GM12865 (cell line): ENCODE measurements around the gene LGR6.

ENCODE experiments used
- DNase-seq: peaks from one replicate; pipeline ENCODE4 v3.0.0; 2010; ENCODE audit warnings: low read depth
- H3K4me3 ChIP-seq: 2 replicates; pipeline ENCODE4 v1.5.1; 2011; ENCODE audit warnings: mild to moderate bottlenecking, low read depth, low read length, control low read depth
- TF ChIP-seq, protein P1 (sequence below): IDR thresholded peaks from 2 replicates; pipeline ENCODE4 v1.5.1; 2011; ENCODE audit warnings: low read length, control low read depth, low read depth, inconsistent platforms; ENCODE audit not compliant: insufficient read depth; ENCODE audit errors: missing control alignments

LGR6 gene

DNA sequence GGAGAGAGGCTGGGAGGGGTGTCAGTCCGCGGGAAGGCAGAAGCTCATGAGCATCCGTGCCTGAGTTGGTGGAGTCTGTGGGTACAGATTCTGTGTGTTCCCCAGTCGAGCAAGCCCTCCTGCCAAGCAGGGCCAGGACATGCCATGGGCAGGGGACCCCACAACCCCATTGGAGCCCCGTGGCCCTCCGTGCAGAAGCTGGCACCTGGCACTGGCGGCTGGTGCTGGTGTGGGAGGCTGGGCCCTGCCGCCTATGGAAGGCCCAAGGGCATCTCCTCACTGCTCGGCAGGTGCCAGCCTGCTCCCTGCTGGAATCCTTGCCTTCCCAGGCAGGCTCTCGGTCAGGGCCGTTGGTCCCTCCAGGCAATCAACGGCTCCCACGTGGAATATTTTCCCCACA is 74.4 kb downstream of the LGR6 start:
- TF ChIP-seq, protein P1, sequence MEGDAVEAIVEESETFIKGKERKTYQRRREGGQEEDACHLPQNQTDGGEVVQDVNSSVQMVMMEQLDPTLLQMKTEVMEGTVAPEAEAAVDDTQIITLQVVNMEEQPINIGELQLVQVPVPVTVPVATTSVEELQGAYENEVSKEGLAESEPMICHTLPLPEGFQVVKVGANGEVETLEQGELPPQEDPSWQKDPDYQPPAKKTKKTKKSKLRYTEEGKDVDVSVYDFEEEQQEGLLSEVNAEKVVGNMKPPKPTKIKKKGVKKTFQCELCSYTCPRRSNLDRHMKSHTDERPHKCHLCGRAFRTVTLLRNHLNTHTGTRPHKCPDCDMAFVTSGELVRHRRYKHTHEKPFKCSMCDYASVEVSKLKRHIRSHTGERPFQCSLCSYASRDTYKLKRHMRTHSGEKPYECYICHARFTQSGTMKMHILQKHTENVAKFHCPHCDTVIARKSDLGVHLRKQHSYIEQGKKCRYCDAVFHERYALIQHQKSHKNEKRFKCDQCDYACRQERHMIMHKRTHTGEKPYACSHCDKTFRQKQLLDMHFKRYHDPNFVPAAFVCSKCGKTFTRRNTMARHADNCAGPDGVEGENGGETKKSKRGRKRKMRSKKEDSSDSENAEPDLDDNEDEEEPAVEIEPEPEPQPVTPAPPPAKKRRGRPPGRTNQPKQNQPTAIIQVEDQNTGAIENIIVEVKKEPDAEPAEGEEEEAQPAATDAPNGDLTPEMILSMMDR, result no peak
- H3K4me3 ChIP-seq, result no peak overlapping the region
- DNase-seq, result no peak

DNA sequence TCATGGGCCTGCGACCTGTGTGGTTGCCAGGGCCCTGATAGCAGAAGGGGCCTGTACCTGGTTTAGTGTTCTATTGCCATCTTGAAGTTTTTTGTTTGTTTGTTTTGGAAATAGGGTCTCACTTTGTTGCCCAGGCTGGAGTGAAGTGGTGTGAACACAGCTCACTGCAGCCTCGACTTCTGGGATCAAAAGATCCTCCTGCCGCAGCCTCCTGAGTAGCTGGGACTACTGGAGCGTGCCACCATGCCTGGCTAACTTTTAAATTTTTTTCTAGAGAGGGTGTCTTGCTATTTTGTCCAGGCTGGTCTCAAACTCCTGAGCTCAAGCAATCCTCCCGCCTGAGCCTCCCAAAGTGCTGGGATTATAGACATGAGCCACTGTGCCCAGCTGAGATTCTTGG is 75.2 kb downstream of the LGR6 start:
- TF ChIP-seq, protein P1, result no peak
- no peak for DNase-seq
- H3K4me3 ChIP-seq, result no peak overlapping the region

DNA sequence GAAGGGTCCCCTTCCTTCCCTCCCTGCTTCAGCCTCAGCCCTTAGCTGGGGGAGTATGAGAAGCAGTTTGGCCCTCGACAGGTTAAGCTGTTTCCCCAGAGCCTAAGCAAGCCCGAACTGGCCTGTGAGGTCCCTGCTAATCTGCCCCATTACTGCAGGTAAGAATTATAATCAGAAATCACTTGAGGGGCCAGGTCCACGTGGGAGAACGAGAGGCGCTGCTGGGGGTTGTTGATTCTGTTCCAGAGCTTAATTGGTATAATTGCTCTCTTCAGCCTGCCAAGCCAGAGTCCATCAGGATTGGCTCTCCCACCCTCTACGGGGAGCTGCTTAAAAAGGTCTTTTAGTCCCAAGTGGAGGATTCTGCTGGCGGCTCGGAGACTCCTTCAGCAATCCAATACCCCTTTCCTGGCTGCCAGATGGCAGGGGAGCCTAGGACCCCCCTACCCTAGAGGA is 77.3 kb downstream of the LGR6 start:
- DNase-seq, result no peak
- TF ChIP-seq, protein P1, result no peak

DNA sequence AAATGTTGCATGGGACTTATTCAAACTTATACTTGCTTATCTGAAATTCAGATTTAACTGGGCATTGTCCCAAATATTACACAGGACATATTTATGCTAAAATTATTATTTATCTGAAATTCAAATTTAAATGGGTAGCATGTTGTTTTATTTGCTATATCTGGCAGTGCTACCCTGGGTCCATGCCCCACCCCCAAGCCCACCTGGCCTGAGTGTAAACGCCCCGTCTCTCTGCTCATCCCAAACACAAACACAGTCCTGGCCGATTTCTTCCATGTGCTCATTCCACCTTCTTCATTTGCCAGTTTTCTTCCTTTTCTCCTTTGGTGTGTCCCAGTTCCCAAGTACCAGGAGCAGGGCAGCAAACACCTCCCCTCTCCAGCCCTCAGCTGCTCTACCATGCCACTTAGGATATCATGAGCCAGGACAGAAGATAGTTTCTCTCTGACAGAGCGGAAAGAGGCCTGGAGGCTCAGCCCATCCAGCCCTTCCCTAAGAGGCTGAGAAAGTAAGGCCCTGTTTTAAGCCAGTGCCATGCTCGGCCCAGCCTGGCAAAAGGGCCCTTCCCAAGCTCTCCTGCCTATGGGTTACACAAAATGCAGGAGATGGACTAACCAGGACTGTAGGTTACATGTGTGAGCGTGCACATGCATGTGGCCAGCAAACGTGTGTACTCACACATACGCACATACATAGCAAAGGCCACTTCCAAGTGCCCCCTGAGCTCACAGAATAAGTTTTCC is 78.7 kb downstream of the LGR6 start:
- TF ChIP-seq, protein P1, result no peak
- no peak for DNase-seq
- no peak overlapping the region for H3K4me3 ChIP-seq

More for the DNA sequence above, 77.3 kb downstream of the LGR6 start:
- no peak overlapping the region for H3K4me3 ChIP-seq

DNA sequence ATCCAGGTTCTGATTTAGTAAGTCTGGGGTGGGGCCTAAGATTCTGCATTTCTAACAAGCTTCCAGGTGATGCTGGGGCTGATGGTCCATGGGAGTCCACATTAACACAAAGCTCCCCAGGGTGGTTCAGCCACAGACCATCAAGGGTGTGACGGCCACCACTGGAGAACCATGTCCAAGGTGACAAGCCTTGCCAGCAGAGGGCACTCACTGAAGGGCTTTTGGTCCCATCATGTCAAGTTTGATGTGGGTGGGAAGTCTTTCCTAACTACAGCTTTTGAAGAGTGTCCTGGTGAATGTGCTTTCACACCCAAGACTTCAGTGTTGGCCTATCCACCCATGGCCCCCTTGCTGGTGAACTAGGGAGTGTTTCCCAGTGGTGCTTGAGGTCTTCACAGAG is 81.0 kb downstream of the LGR6 start:
- TF ChIP-seq, protein P1, result peak; percentile 53
- no peak overlapping the region for H3K4me3 ChIP-seq
- peak; percentile 44 for DNase-seq

DNA sequence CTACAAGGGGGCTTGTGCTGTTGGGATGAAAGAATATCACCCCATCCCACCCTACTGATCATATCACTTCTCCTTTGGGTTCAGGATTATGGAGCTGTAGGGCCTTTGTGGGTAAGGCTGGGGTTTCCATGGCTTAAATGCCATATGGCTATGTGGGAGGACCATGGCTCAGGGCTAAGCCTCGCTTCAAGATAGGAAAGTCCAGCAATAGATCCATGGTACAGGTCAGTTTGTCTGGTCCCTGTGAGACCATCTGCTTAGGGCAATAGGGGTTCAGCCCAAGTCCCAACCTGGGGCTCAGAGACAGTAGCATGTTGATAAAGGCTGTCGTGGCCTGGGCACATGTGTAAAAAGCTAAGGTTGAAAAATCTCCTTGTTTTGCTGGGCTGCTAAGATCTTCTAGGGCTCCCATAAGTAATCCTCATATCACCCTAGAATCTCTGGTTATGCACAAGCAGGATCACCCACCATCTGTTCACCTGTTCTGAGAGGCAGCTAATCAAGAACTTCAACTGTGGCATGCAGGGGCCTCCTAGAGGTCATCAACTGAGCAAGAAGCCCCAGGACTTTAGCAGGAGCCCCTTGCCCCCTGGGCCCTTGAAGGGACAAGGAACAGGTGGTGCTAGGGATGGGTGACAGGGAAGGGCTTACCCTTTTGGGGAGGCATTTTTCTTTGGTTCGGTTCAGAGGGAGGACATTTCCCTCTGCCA is 81.6 kb downstream of the LGR6 start:
- no peak overlapping the region for H3K4me3 ChIP-seq
- DNase-seq, result no peak
- TF ChIP-seq, protein P1, result no peak
